Stomach (tissue), 4 donors: ENCODE results near the gene STMN3.

Experiments used
- CTCF ChIP-seq, 7 experiments: fragments of 450-650 bp in 4 of 7; fragments of 200-600 bp in 3 of 7; sonication (generic) in 3 of 7; IDR thresholded peaks; one replicate each; pipeline ENCODE4 v1.5.1; 2016 to 2019; ENCODE audit warnings: antibody characterized with exemption in 7 of 7, control low read depth in 2 of 7, mild to moderate bottlenecking in 1 of 7
- POLR2AphosphoS5 ChIP-seq, 3 donors: sonication (generic); formaldehyde crosslinking; IDR thresholded peaks; one replicate each; pipeline ENCODE4 v1.6.1; 2016; ENCODE audit warnings: antibody characterized with exemption in 3 of 3

GRCh38 chr20:63595416-63596127 is 57.7 kb downstream of the STMN3 start:
- TF ChIP-seq CTCF (IDR thresholded peaks at IDR 0.05): no peak
- no peak for TF ChIP-seq POLR2AphosphoS5 (IDR thresholded peaks at IDR 0.05)
